Muscle of leg (tissue), 11 donors: ENCODE data around the gene CD46. TPM values are rescaled to one million over a fixed set of nuclear protein-coding genes. Genes with fewer than 3 reads are reported as not detected.

Source experiments
- DNase-seq: peaks from one replicate; pipeline ENCODE4 v3.0.0; 2013
- H3K27ac ChIP-seq: one replicate; pipeline ENCODE4 v1.5.1; 2013; ENCODE audit warnings: mild to moderate bottlenecking, low read length, control low read depth
- H3K27me3 ChIP-seq: one replicate; pipeline ENCODE4 v1.6.1; 2013; ENCODE audit warnings: low read length; ENCODE audit not compliant: control insufficient read depth, insufficient read depth
- H3K36me3 ChIP-seq: one replicate; pipeline ENCODE4 v1.6.1; 2013; ENCODE audit warnings: low read length; ENCODE audit not compliant: control insufficient read depth, insufficient read depth
- H3K4me1 ChIP-seq: one replicate; pipeline ENCODE4 v1.6.1; 2013; ENCODE audit warnings: low read length; ENCODE audit not compliant: control insufficient read depth, insufficient read depth
- H3K4me3 ChIP-seq: one replicate; pipeline ENCODE4 v1.5.1; 2013; ENCODE audit warnings: low read length, control low read depth
- H3K9me3 ChIP-seq: replicated peaks from 2 replicates; pipeline ENCODE4 v1.6.1; 2013; ENCODE audit warnings: low read depth, low read length; ENCODE audit not compliant: control insufficient read depth
- WGBS: methylation state at CpG from one replicate; pipeline ENCODE4 v1.1.5; 2013; ENCODE audit warnings: missing lambda C conversion rate; ENCODE audit not compliant: insufficient coverage; 5-methylcytosine and 5-hydroxymethylcytosine counted together
- polyA plus RNA-seq, 8 donors: library from polyadenylated mRNA; unstranded; fragments of 120-200 nt; gene quantifications; one replicate each; pipeline versions ENCODE4 v1.2.1 to v1.2.3, GENCODE V29; 2013; ENCODE audit warnings: inconsistent platforms in 1 of 8, low replicate concordance in 1 of 8; ENCODE audit not compliant: insufficient read length in 8 of 8, insufficient read depth in 1 of 8
- total RNA-seq: library from RNA; stranded (reverse); fragments of 120-200 nt; gene quantifications from one replicate; pipeline ENCODE4 v1.2.4, GENCODE V29; 2013

The CD46 gene
- total and polyA plus RNA-seq, 9 donors, result 52.1 to 97.3 (median 77.3) TPM

- DNase-seq, result peak; percentile 79
- WGBS, result 76% methylated on average over 11 of the region's 18 CpGs
These were observed 74.1 kb downstream of the CD46 start for GRCh38 chr1:207825719-207826556.

GRCh38 chr1:207826557-207827487 is 75.0 kb downstream of the CD46 start:
- DNase-seq, result no peak
- Histone ChIP-seq H3K36me3 (no peaks in the 10 kb centered on the region), H3K9me3 (no peaks in the 10 kb centered on the region), H3K27ac (peak overlapping the region; percentile 47), H3K4me3 (no peak overlapping the region), H3K27me3 (no peaks in the 10 kb centered on the region), H3K4me1 (peaks cover 12% of the 10 kb centered on the region)
- WGBS, result 73% methylated on average over 14 of the region's 18 CpGs

More at GRCh38 chr1:207825719-207826556, 74.1 kb downstream of the CD46 start:
- no peaks in the 10 kb centered on the region for H3K9me3 ChIP-seq
- no peaks in the 10 kb centered on the region for H3K27me3 ChIP-seq
- H3K36me3 ChIP-seq, result no peaks in the 10 kb centered on the region
- peaks cover 12% of the 10 kb centered on the region for H3K4me1 ChIP-seq
- peak overlapping the region; percentile 63 for H3K27ac ChIP-seq
- no peak overlapping the region for H3K4me3 ChIP-seq

- peaks cover 12% of the 10 kb centered on the region for H3K4me1 ChIP-seq
These were observed 75.6 kb downstream of the CD46 start for GRCh38 chr1:207827488-207827830.

GRCh38 chr1:207828046-207828445 is 76.2 kb downstream of the CD46 start:
- no peak overlapping the region for H3K4me3 ChIP-seq
- no peaks in the 10 kb centered on the region for H3K36me3 ChIP-seq
- H3K4me1 ChIP-seq, result peaks cover 12% of the 10 kb centered on the region
- no peak overlapping the region for H3K27ac ChIP-seq
- DNase-seq, result no peak
- WGBS, result 94% methylated on average over 2 of the region's 5 CpGs
- H3K9me3 ChIP-seq, result no peaks in the 10 kb centered on the region
- H3K27me3 ChIP-seq, result no peaks in the 10 kb centered on the region

More at GRCh38 chr1:207827488-207827830, 75.6 kb downstream of the CD46 start:
- Histone ChIP-seq H3K27me3 (no peaks in the 10 kb centered on the region), H3K9me3 (no peaks in the 10 kb centered on the region), H3K4me3 (no peak overlapping the region), H3K27ac (no peak overlapping the region), H3K36me3 (no peaks in the 10 kb centered on the region)
- 57% methylated on average over 1 of the region's 2 CpGs for WGBS
- no peak for DNase-seq

GRCh38 chr1:207828485-207829158 is 76.8 kb downstream of the CD46 start:
- no CpG with 5 or more reads among the region's 2 CpGs for WGBS
- no peak overlapping the region for H3K4me3 ChIP-seq
- H3K4me1 ChIP-seq, result peaks cover 14% of the 10 kb centered on the region
- H3K27ac ChIP-seq, result no peak overlapping the region
- H3K9me3 ChIP-seq, result no peaks in the 10 kb centered on the region
- H3K27me3 ChIP-seq, result no peaks in the 10 kb centered on the region
- no peaks in the 10 kb centered on the region for H3K36me3 ChIP-seq
- peak; percentile 82 for DNase-seq

DNA sequence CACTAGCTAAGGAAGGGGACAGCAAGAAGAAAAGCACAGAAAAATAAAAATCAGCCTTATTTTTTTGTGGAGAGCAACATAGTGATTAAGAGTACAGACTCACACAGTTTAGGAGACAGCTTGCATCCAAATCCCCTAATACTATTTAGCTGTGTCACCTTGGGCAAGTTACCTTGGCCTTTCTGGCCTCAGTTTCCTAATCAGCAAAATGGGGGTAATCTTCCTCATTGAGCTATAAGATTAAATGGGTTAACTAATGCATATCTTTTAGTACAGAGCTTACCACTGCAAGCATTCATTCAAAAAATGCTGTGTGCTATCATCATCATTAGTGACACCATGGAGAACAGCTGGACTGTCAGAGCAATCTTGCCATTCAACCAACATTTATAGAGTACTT is 77.7 kb downstream of the CD46 start:
- no peaks in the 10 kb centered on the region for H3K27me3 ChIP-seq
- DNase-seq, result no peak
- H3K4me1 ChIP-seq, result peaks cover 8% of the 10 kb centered on the region
- H3K27ac ChIP-seq, result no peak overlapping the region
- H3K4me3 ChIP-seq, result no peak overlapping the region
- H3K9me3 ChIP-seq, result no peaks in the 10 kb centered on the region
- no peaks in the 10 kb centered on the region for H3K36me3 ChIP-seq

DNA sequence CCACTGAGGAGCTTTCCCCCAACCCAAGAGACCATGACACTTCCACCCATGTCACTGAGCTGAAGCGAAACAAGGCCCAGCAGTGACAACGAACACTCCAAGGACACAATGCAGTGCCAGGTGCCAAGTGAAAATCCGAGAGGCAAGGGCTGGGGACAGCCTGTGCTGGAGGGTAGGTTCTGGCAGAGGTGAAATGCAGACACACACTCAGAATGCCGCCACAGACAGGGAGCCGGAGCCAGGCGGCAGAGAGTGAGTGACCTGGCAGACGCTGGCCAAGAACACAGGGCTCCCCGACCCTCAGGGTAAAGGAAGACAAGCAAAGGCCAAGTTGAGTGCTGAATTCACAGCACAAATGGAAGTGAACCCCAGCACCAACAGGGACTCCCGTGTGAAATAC is 78.9 kb downstream of the CD46 start:
- H3K36me3 ChIP-seq, result no peaks in the 10 kb centered on the region
- no peak for DNase-seq
- H3K27me3 ChIP-seq, result no peaks in the 10 kb centered on the region
- 95% methylated on average over 9 of the region's 9 CpGs for WGBS
- H3K4me1 ChIP-seq, result peaks cover 8% of the 10 kb centered on the region
- no peak overlapping the region for H3K27ac ChIP-seq
- no peaks in the 10 kb centered on the region for H3K9me3 ChIP-seq
- no peak overlapping the region for H3K4me3 ChIP-seq

GRCh38 chr1:207831517-207832327 is 79.9 kb downstream of the CD46 start:
- H3K4me1 ChIP-seq, result peaks cover 5% of the 10 kb centered on the region

DNA sequence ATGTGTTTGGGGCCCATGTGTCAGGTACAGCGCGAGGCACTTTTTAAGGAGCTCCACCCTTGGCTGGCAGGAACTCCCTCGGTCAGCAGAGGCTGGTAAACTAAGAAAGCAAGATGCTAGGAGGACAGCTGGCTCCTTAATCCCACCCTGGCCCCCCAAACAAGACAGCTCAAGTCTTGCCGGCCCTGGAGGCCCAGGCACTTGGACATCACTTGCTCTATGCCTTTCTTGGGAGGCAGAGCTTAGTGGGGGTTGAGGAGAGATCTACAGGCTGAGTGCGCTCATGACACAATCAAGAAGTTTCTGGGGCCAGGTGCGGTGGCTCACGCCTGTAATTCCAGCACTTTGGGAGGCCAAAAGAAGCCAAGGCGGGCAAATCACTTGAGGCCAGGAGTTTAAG is 80.9 kb downstream of the CD46 start:
- Histone ChIP-seq H3K9me3 (no peaks in the 10 kb centered on the region), H3K27ac (no peak overlapping the region), H3K4me1 (peaks cover 2% of the 10 kb centered on the region)

More at GRCh38 chr1:207831517-207832327, 79.9 kb downstream of the CD46 start:
- 90% methylated on average over 3 of the region's 9 CpGs for WGBS
- Histone ChIP-seq H3K27me3 (no peaks in the 10 kb centered on the region), H3K9me3 (no peaks in the 10 kb centered on the region), H3K27ac (no peak overlapping the region), H3K4me3 (no peak overlapping the region), H3K36me3 (no peaks in the 10 kb centered on the region)
- DNase-seq, result no peak

More for the DNA sequence above, 80.9 kb downstream of the CD46 start:
- H3K27me3 ChIP-seq, result no peaks in the 10 kb centered on the region
- WGBS, result 86% methylated on average over 7 of the region's 8 CpGs
- DNase-seq, result no peak
- H3K4me3 ChIP-seq, result no peak overlapping the region
- H3K36me3 ChIP-seq, result no peaks in the 10 kb centered on the region
